CD8-positive, alpha-beta memory T cell (primary cell): Measurements from ENCODE around the gene TMUB1. TPM values are rescaled to one million over a fixed set of nuclear protein-coding genes. Genes with fewer than 3 reads are reported as not detected.
"Not testable (repeated sequence)": the region's sequence is repeated elsewhere in the genome, so short reads cannot be mapped to it uniquely, and the experiment has no call there.

Experiments used
- CTCF ChIA-PET: fragments of 350-600 bp; sonication (Branson Sonifier 250); formaldehyde crosslinking; loops from one replicate; lab custom pipeline; 2021; ENCODE audit warnings: antibody characterized with exemption; lab: Charles Lee
- POLR2A ChIA-PET: fragments of 350-600 bp; sonication (Branson Sonifier 250); formaldehyde crosslinking; loops from one replicate; lab custom pipeline; 2021; ENCODE audit warnings: antibody characterized with exemption; lab: Charles Lee
- DNase-seq, 5 donors: peaks; one replicate each; pipeline versions ENCODE4 v3.0.0 to v3.0.0-alpha.2; 2020 to 2022; ENCODE audit warnings: mixed read lengths in 1 of 5
- H3K27ac ChIP-seq: one replicate; pipeline ENCODE4 v1.7.0; 2013; ENCODE audit warnings: low read depth, mild to moderate bottlenecking, low read length, moderate library complexity
- H3K27me3 ChIP-seq: 2 replicates; pipeline ENCODE4 v1.7.0; 2013; ENCODE audit warnings: low read length, mild to moderate bottlenecking; ENCODE audit not compliant: insufficient read depth, poor library complexity, severe bottlenecking
- H3K36me3 ChIP-seq: 2 replicates; pipeline ENCODE4 v1.7.0; 2013; ENCODE audit warnings: mild to moderate bottlenecking, low read length, moderate library complexity; ENCODE audit not compliant: insufficient read depth
- H3K4me1 ChIP-seq: 2 replicates; pipeline ENCODE4 v1.7.0; 2013; ENCODE audit warnings: mild to moderate bottlenecking, low read length, moderate library complexity; ENCODE audit not compliant: insufficient read depth
- H3K4me3 ChIP-seq: 2 replicates; pipeline ENCODE4 v1.7.0; 2013; ENCODE audit warnings: mild to moderate bottlenecking, low read length
- H3K9me3 ChIP-seq: 2 replicates; pipeline ENCODE4 v1.7.0; 2013; ENCODE audit warnings: mild to moderate bottlenecking, low read length
- H3K27ac Mint-ChIP-seq, 8 donors: one replicate each; pipeline ENCODE4 v1.8.0; 2020 to 2021; ENCODE audit warnings: mixed read lengths in 8 of 8, mild to moderate bottlenecking in 6 of 8, inconsistent platforms in 3 of 8, moderate library complexity in 3 of 8
- H3K27me3 Mint-ChIP-seq, 2 donors: one replicate each; pipeline ENCODE4 v1.8.0; 2020 to 2021; ENCODE audit warnings: mixed read lengths in 2 of 2, mild to moderate bottlenecking in 1 of 2, moderate library complexity in 1 of 2
- H3K36me3 Mint-ChIP-seq, 3 donors: one replicate each; pipeline ENCODE4 v1.8.0; 2020 to 2021; ENCODE audit warnings: mixed read lengths in 3 of 3, inconsistent platforms in 1 of 3, mild to moderate bottlenecking in 1 of 3
- H3K4me1 Mint-ChIP-seq, 3 donors: one replicate each; pipeline ENCODE4 v1.8.0; 2020 to 2021; ENCODE audit warnings: mixed read lengths in 3 of 3, inconsistent platforms in 1 of 3, mild to moderate bottlenecking in 1 of 3
- H3K4me3 Mint-ChIP-seq, 7 donors: one replicate each; pipeline ENCODE4 v1.8.0; 2020 to 2021; ENCODE audit warnings: mixed read lengths in 7 of 7, mild to moderate bottlenecking in 6 of 7, moderate library complexity in 4 of 7, inconsistent platforms in 2 of 7
- H3K9me3 Mint-ChIP-seq, 5 donors: one replicate each; pipeline ENCODE4 v1.8.0; 2020 to 2022; ENCODE audit warnings: mixed read lengths in 5 of 5, mild to moderate bottlenecking in 3 of 5, moderate library complexity in 2 of 5, inconsistent platforms in 1 of 5
- polyA plus RNA-seq: library from polyadenylated mRNA; unstranded; fragments of 300-500 nt; fragmentation: Illumina TruSeq; gene quantifications from one replicate; pipeline ENCODE4 v1.2.3, GENCODE V29; 2021
- total RNA-seq, 2 experiments: library from RNA; stranded (reverse); gene quantifications; one replicate each; pipeline ENCODE4 v1.2.3, GENCODE V29; 2021

The TMUB1 gene
- total and polyA plus RNA-seq, 3 experiments from 2014 or later = 69.7 to 83.5 (median 81.7) TPM

GRCh38 chr7:151045967-151046366 lies 37.3 kb downstream of the TMUB1 start:
- Mint-ChIP-seq H3K36me3 (peaks cover 0 to 21% (median 2%) of the 10 kb centered on the region in 3 donors), H3K4me3 (no peak overlapping the region), H3K4me1 (no peaks in the 10 kb centered on the region), H3K27ac (peak overlapping the region in 1 of 8 donors; percentile 41), H3K27me3 (peaks cover 0 to 5% of the 10 kb centered on the region in 2 donors), H3K9me3 (no peaks in the 10 kb centered on the region)
- peaks cover 3% of the 10 kb centered on the region for H3K36me3 ChIP-seq
- ChIA-PET POLR2A (no interaction called here), CTCF (interaction anchor here (1.1 to 1.3 kb wide), 2 partner anchors 18 to 28 kb away, joined by 3 to 6 read pairs; partner anchors contain the start of gene ABCB8)
- no peak for DNase-seq
- no peaks in the 10 kb centered on the region for H3K4me1 ChIP-seq
- no peaks in the 10 kb centered on the region for H3K9me3 ChIP-seq
- H3K27me3 ChIP-seq = no peaks in the 10 kb centered on the region
- no peak overlapping the region for H3K4me3 ChIP-seq
- no peak overlapping the region for H3K27ac ChIP-seq

GRCh38 chr7:151045262-151045661 lies 38.0 kb downstream of the TMUB1 start:
- Mint-ChIP-seq H3K9me3 (no peaks in the 10 kb centered on the region), H3K4me3 (no peak overlapping the region), H3K27me3 (peaks cover 0 to 4% of the 10 kb centered on the region in 2 donors), H3K27ac (peak overlapping the region in 1 of 8 donors; percentile 33), H3K4me1 (no peaks in the 10 kb centered on the region), H3K36me3 (peaks cover 0 to 21% (median 2%) of the 10 kb centered on the region in 3 donors)
- H3K4me1 ChIP-seq = no peaks in the 10 kb centered on the region
- ChIA-PET POLR2A (no interaction called here), CTCF (interaction anchor here (1.1 to 1.3 kb wide), 2 partner anchors 17 to 27 kb away, joined by 3 to 6 read pairs; partner anchors contain the start of gene ABCB8)
- peaks cover 3% of the 10 kb centered on the region for H3K36me3 ChIP-seq
- no peak for DNase-seq
- no peaks in the 10 kb centered on the region for H3K27me3 ChIP-seq
- no peak overlapping the region for H3K27ac ChIP-seq
- no peaks in the 10 kb centered on the region for H3K9me3 ChIP-seq
- no peak overlapping the region for H3K4me3 ChIP-seq

- no peaks in the 10 kb centered on the region for H3K4me1 ChIP-seq
- no peaks in the 10 kb centered on the region for H3K9me3 ChIP-seq
- no peak overlapping the region for H3K27ac ChIP-seq
- POLR2A ChIA-PET = no interaction called here
- no peak for DNase-seq
- Mint-ChIP-seq H3K9me3 (no peaks in the 10 kb centered on the region), H3K36me3 (peaks cover 0 to 21% (median 2%) of the 10 kb centered on the region in 3 donors), H3K27ac (no peak overlapping the region), H3K27me3 (no peaks in the 10 kb centered on the region), H3K4me1 (peaks cover 0 to 11% (median 7%) of the 10 kb centered on the region in 3 donors), H3K4me3 (no peak overlapping the region)
- no peak overlapping the region for H3K4me3 ChIP-seq
- CTCF ChIA-PET = no interaction called here
- H3K27me3 ChIP-seq = no peaks in the 10 kb centered on the region
- H3K36me3 ChIP-seq = peaks cover 3% of the 10 kb centered on the region
Measured at GRCh38 chr7:151043959-151044358, 39.3 kb downstream of the TMUB1 start.

GRCh38 chr7:151043449-151043848 lies 39.8 kb downstream of the TMUB1 start:
- H3K36me3 Mint-ChIP-seq = peaks cover 0 to 23% (median 2%) of the 10 kb centered on the region in 3 donors
- H3K27ac Mint-ChIP-seq = not testable (repeated sequence)

GRCh38 chr7:151040616-151041375 lies 42.5 kb downstream of the TMUB1 start:
- H3K9me3 ChIP-seq = no peaks in the 10 kb centered on the region
- no peak overlapping the region for H3K4me3 ChIP-seq
- no peak overlapping the region for H3K27ac Mint-ChIP-seq
- H3K9me3 Mint-ChIP-seq = no peaks in the 10 kb centered on the region
- CTCF ChIA-PET = no interaction called here
- H3K27ac ChIP-seq = peak overlapping the region; percentile 24
- no peaks in the 10 kb centered on the region for H3K27me3 ChIP-seq
- H3K36me3 Mint-ChIP-seq = peaks cover 0 to 38% (median 2%) of the 10 kb centered on the region in 3 donors
- no peaks in the 10 kb centered on the region for H3K27me3 Mint-ChIP-seq
- peaks cover 0 to 14% (median 7%) of the 10 kb centered on the region in 3 donors for H3K4me1 Mint-ChIP-seq
- peaks cover 15% of the 10 kb centered on the region for H3K36me3 ChIP-seq
- no peak overlapping the region for H3K4me3 Mint-ChIP-seq
- no peaks in the 10 kb centered on the region for H3K4me1 ChIP-seq
- POLR2A ChIA-PET = no interaction called here
- no peak for DNase-seq

More at GRCh38 chr7:151043449-151043848, 39.8 kb downstream of the TMUB1 start:
- H3K9me3 ChIP-seq, DNase-seq, H3K4me1 ChIP-seq, H3K4me3 ChIP-seq, H3K36me3 ChIP-seq, H3K9me3 Mint-ChIP-seq, H3K4me3 Mint-ChIP-seq, H3K27me3 Mint-ChIP-seq, H3K27me3 ChIP-seq, CTCF ChIA-PET, H3K27ac ChIP-seq, POLR2A ChIA-PET: not testable (repeated sequence)
- H3K4me1 Mint-ChIP-seq = peaks cover 0 to 14% (median 7%) of the 10 kb centered on the region in 3 donors

- Histone ChIP-seq H3K27ac (peak overlapping the region; percentile 24), H3K9me3 (no peaks in the 10 kb centered on the region), H3K27me3 (no peaks in the 10 kb centered on the region), H3K36me3 (peaks cover 20% of the 10 kb centered on the region), H3K4me3 (no peak overlapping the region), H3K4me1 (no peaks in the 10 kb centered on the region)
- CTCF ChIA-PET = no interaction called here
- Mint-ChIP-seq H3K27ac (peak overlapping the region in 1 of 8 donors; percentile 72), H3K4me3 (no peak overlapping the region), H3K9me3 (no peaks in the 10 kb centered on the region), H3K4me1 (peaks cover 0 to 14% (median 7%) of the 10 kb centered on the region in 3 donors), H3K27me3 (no peaks in the 10 kb centered on the region), H3K36me3 (peaks cover 0 to 42% (median 2%) of the 10 kb centered on the region in 3 donors)
- no peak for DNase-seq
- POLR2A ChIA-PET = no interaction called here
Measured at GRCh38 chr7:151039850-151040548, 43.3 kb downstream of the TMUB1 start.

GRCh38 chr7:151038951-151039849 lies 44.1 kb downstream of the TMUB1 start:
- peaks cover 0 to 41% (median 2%) of the 10 kb centered on the region in 3 donors for H3K36me3 Mint-ChIP-seq
- no peak overlapping the region for H3K4me3 Mint-ChIP-seq

More at GRCh38 chr7:151038951-151039849, 44.1 kb downstream of the TMUB1 start:
- no peaks in the 10 kb centered on the region for H3K4me1 ChIP-seq
- no peak overlapping the region for H3K4me3 ChIP-seq
- Mint-ChIP-seq H3K27ac (peak overlapping the region in 5 of 8 donors; percentile 23 to 89 (median 72)), H3K4me1 (peaks cover 0 to 14% (median 7%) of the 10 kb centered on the region in 3 donors), H3K27me3 (no peaks in the 10 kb centered on the region), H3K9me3 (no peaks in the 10 kb centered on the region)
- no peaks in the 10 kb centered on the region for H3K9me3 ChIP-seq
- ChIA-PET CTCF (no interaction called here), POLR2A (no interaction called here)
- peak in 2 of 5 donors; percentile 29 to 64 for DNase-seq
- H3K36me3 ChIP-seq = peaks cover 21% of the 10 kb centered on the region
- no peaks in the 10 kb centered on the region for H3K27me3 ChIP-seq
- H3K27ac ChIP-seq = peak overlapping the region; percentile 61
